Gastrocnemius medialis (tissue), 4 donors: Measurements from ENCODE around the gene ENOX2. TPM values are rescaled to one million over a fixed set of nuclear protein-coding genes. Genes with fewer than 3 reads are reported as not detected.

ENCODE experiments used
- ATAC-seq, 2 donors: fragments of 150-250 bp; one replicate each; pipeline ENCODE4 v1.9.1; 2016
- DNase-seq, 2 donors: peaks; one replicate each; pipeline ENCODE4 v3.0.0-alpha.2; 2019
- H3K27ac ChIP-seq, 4 donors: fragments of 200-600 bp; sonication (generic); 1 replicate in 1 of 4; 2 replicates in 3 of 4; pipeline ENCODE4 v1.5.1; 2016 to 2018; ENCODE audit warnings: mild to moderate bottlenecking in 2 of 4, moderate library complexity in 1 of 4
- H3K27me3 ChIP-seq, 3 donors: fragments of 200-600 bp; sonication (generic) in 2 of 3; 1 replicate in 1 of 3; 2 replicates in 2 of 3; pipeline versions ENCODE4 v1.5.1 to v1.6.0; 2016 to 2019; ENCODE audit warnings: mild to moderate bottlenecking in 1 of 3, moderate library complexity in 1 of 3
- H3K36me3 ChIP-seq, 2 donors: fragments of 200-600 bp; sonication (generic) in 1 of 2; one replicate each; pipeline ENCODE4 v1.5.1; 2017 to 2018
- H3K4me1 ChIP-seq, 2 donors: fragments of 200-600 bp; sonication (generic) in 1 of 2; one replicate each; pipeline ENCODE4 v1.5.1; 2016 to 2017; ENCODE audit warnings: mild to moderate bottlenecking in 2 of 2
- H3K4me3 ChIP-seq, 4 donors: fragments of 200-600 bp; sonication (generic) in 3 of 4; 1 replicate in 1 of 4; 2 replicates in 3 of 4; pipeline ENCODE4 v1.5.1; 2016 to 2019; ENCODE audit warnings: mild to moderate bottlenecking in 2 of 4
- H3K9me3 ChIP-seq, 3 donors: fragments of 200-600 bp; sonication (generic) in 2 of 3; 1 replicate in 1 of 3; 2 replicates in 2 of 3; pipeline ENCODE4 v1.5.1; 2016 to 2019
- POLR2A ChIP-seq, 2 donors: fragments of 450-650 bp; IDR thresholded peaks; one replicate each; pipeline ENCODE4 v1.6.1; 2017; ENCODE audit warnings: antibody characterized with exemption in 2 of 2, mild to moderate bottlenecking in 2 of 2, moderate library complexity in 2 of 2
- in situ Hi-C, 4 donors: fragments of 200-750 bp; cut with MboI; loops; one replicate each; pipeline versions ENCODE4 v1.15.0 to v1.8.0; 2017; ENCODE audit warnings: low sequenced_read_pairs in 4 of 4
- intact Hi-C: fragments of 100-400 bp; cut with DNase I; formaldehyde crosslinking; loops from one replicate; pipeline ENCODE4 v1.15.1; 2023; ENCODE audit warnings: low total_unique reads
- total RNA-seq, 4 donors: library from RNA; depleted of rRNA; stranded (reverse); fragments of >200 nt; gene quantifications; one replicate each; pipeline versions ENCODE4 v1.1.0 to v1.2.3, GENCODE V29; 2016
- TF ChIP-seq, protein P1 (sequence below), 5 experiments: fragments of 450-650 bp in 3 of 5; fragments of 200-600 bp in 2 of 5; sonication (generic) in 2 of 5; IDR thresholded peaks in 4 of 5; conservative IDR thresholded peaks in 1 of 5; 1 replicate in 4 of 5; 2 replicates in 1 of 5; pipeline ENCODE4 v1.5.1; 2016 to 2019; ENCODE audit warnings: antibody characterized with exemption in 5 of 5, mild to moderate bottlenecking in 3 of 5, moderate library complexity in 3 of 5

The ENOX2 gene
- total RNA-seq, 4 donors from 2014 or later: 7.2 to 10.9 (median 7.9) TPM

GRCh38 chrX:130594453-130594916 is 308.5 kb downstream of the ENOX2 start:
- no peak for DNase-seq
- intact Hi-C loops: no loop called here
- no peak overlapping the region for H3K27ac ChIP-seq

DNA sequence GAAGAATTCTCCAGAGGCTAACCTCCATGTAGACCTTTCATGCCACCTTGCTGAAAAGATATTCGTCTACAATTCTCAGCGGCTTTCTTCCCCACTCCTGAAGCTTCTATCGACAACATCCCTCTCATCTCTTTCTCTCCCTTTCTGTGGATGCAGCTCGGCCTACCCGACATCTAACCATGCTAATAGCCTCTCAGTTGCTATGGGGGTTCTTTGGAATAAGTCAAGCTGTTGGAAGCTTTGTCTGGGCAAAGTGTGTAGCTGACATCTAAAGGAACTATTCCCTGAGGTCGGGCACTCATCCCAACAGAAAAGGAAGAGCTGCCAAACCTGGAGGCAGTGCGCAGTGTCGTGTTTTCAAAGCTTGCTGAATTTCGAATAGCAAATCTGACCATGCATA is 309.1 kb downstream of the ENOX2 start:
- ATAC-seq: no peak
- in situ Hi-C loops (loop anchor here in 1 of 4 donors (25.0 kb wide), 1 partner anchor 318 kb away; the partner anchor contains the start of gene ENOX2), intact Hi-C loops (no loop called here)
- H3K4me3 ChIP-seq: no peak overlapping the region
- DNase-seq: no peak
- H3K4me1 ChIP-seq: no peaks in the 10 kb centered on the region
- H3K27me3 ChIP-seq: no peaks in the 10 kb centered on the region
- no peak for TF ChIP-seq POLR2A (IDR thresholded peaks at IDR 0.05)
- TF ChIP-seq, protein P1, sequence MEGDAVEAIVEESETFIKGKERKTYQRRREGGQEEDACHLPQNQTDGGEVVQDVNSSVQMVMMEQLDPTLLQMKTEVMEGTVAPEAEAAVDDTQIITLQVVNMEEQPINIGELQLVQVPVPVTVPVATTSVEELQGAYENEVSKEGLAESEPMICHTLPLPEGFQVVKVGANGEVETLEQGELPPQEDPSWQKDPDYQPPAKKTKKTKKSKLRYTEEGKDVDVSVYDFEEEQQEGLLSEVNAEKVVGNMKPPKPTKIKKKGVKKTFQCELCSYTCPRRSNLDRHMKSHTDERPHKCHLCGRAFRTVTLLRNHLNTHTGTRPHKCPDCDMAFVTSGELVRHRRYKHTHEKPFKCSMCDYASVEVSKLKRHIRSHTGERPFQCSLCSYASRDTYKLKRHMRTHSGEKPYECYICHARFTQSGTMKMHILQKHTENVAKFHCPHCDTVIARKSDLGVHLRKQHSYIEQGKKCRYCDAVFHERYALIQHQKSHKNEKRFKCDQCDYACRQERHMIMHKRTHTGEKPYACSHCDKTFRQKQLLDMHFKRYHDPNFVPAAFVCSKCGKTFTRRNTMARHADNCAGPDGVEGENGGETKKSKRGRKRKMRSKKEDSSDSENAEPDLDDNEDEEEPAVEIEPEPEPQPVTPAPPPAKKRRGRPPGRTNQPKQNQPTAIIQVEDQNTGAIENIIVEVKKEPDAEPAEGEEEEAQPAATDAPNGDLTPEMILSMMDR (IDR thresholded peaks at IDR 0.05 in 4 of 5, conservative IDR thresholded peaks at IDR 0.05 in 1 of 5): no peak
- H3K36me3 ChIP-seq: no peaks in the 10 kb centered on the region
- no peaks in the 10 kb centered on the region for H3K9me3 ChIP-seq
- H3K27ac ChIP-seq: no peak overlapping the region

More at GRCh38 chrX:130594453-130594916, 308.5 kb downstream of the ENOX2 start:
- H3K4me3 ChIP-seq: no peak overlapping the region
- no peak for ATAC-seq
- H3K27me3 ChIP-seq: no peaks in the 10 kb centered on the region
- H3K36me3 ChIP-seq: no peaks in the 10 kb centered on the region
- no peaks in the 10 kb centered on the region for H3K9me3 ChIP-seq
- in situ Hi-C loops: loop anchor here in 1 of 4 donors (25.0 kb wide), 1 partner anchor 318 kb away; the partner anchor contains the start of gene ENOX2
- no peak for TF ChIP-seq POLR2A (IDR thresholded peaks at IDR 0.05)
- TF ChIP-seq, protein P1 (IDR thresholded peaks at IDR 0.05 in 4 of 5, conservative IDR thresholded peaks at IDR 0.05 in 1 of 5): no peak
- H3K4me1 ChIP-seq: no peaks in the 10 kb centered on the region

DNA sequence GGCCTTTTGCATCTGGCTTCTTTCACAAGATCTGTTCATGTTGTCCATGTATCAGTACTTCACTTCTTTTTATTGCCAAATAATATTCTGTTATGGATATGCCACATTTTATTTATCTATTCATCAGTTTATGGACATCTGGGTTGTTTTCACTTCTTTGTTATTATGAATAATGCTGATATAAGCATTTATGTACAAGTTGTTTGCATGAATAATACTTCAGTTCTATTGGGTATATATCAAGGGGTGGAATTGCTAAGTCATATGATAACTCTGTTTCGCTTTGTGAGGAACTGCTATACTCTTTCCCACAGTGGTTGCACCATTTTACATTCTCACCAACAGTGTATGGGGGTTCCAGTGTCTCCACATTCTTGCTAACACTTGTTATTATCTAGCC is 310.8 kb downstream of the ENOX2 start:
- TF ChIP-seq, protein P1 (IDR thresholded peaks at IDR 0.05 in 4 of 5, conservative IDR thresholded peaks at IDR 0.05 in 1 of 5): no peak
- no peak for TF ChIP-seq POLR2A (IDR thresholded peaks at IDR 0.05)
- intact Hi-C loops (no loop called here), in situ Hi-C loops (loop anchor here in 1 of 4 donors (25.0 kb wide), 1 partner anchor 320 kb away; the partner anchor contains the start of gene ENOX2)
- Histone ChIP-seq H3K27me3 (no peaks in the 10 kb centered on the region), H3K36me3 (no peaks in the 10 kb centered on the region), H3K9me3 (no peaks in the 10 kb centered on the region), H3K4me1 (no peaks in the 10 kb centered on the region), H3K27ac (no peak overlapping the region), H3K4me3 (no peak overlapping the region)
- no peak for DNase-seq
- ATAC-seq: no peak

- Histone ChIP-seq H3K36me3 (no peaks in the 10 kb centered on the region), H3K27me3 (peaks cover 0 to 4% (median 0%) of the 10 kb centered on the region in 3 donors), H3K27ac (no peak overlapping the region), H3K9me3 (no peaks in the 10 kb centered on the region), H3K4me3 (no peak overlapping the region), H3K4me1 (no peaks in the 10 kb centered on the region)
- intact Hi-C loops (no loop called here), in situ Hi-C loops (loop anchor here in 2 of 4 donors (10.0 to 25.0 kb wide), 2 partner anchors 333 to 336 kb away; partner anchors contain the start of gene ENOX2 (in 1 of the 2))
- ATAC-seq: no peak
- no peak for DNase-seq
- TF ChIP-seq POLR2A (IDR thresholded peaks at IDR 0.05): no peak
- TF ChIP-seq, protein P1 (IDR thresholded peaks at IDR 0.05 in 4 of 5, conservative IDR thresholded peaks at IDR 0.05 in 1 of 5): no peak
These were observed 324.1 kb downstream of the ENOX2 start for GRCh38 chrX:130578906-130579305.
